ENCODE data around the gene MGMT. TPM values are rescaled to one million over a fixed set of nuclear protein-coding genes. Genes with fewer than 3 reads are reported as not detected.

The MGMT gene
- total RNA-seq, 5 donors from 2014 or later (not counting 1 experiment from before 2014, with no cell fraction given): 16.6 to 24.6 (median 21.1) TPM

DNA sequence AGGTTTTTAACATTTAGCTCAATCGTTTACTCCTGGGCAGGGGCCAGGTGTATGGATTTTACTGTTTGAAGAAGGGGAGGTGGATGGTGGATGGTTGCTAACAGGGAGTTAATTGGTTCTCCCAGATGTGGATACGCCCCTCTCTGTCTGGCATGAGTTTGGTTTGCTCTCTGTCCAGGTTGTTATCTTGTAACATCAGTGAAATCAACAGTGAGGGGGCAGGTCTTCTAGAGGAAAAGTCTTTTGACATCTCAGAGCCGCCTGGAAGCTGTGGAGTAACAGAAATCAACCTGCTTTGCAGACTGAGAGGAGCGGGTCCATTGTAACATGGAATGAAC lies 243.4 kb downstream of the MGMT start:
- POLR2A ChIA-PET: no interaction called here
- H3K4me1 ChIP-seq (ENCODE audit: control insufficient read depth in 1 of 2, extremely low read depth in 1 of 2, insufficient read depth in 2 of 2, low read length in 2 of 2): no peaks in the 10 kb centered on the region
- H3K36me3 ChIP-seq (ENCODE audit: control insufficient read depth in 2 of 2, extremely low read depth in 1 of 2, insufficient read depth in 1 of 2, low read length in 1 of 2): peaks cover 9 to 16% of the 10 kb centered on the region in 2 donors
- Mint-ChIP-seq H3K4me1 (peaks cover 0 to 5% (median under 1%) of the 10 kb centered on the region in 3 donors), H3K27ac (no peak overlapping the region), H3K36me3 (peaks cover 73% of the 10 kb centered on the region), H3K4me3 (no peak overlapping the region), H3K9me3 (no peaks in the 10 kb centered on the region), H3K27me3 (no peaks in the 10 kb centered on the region)
- H3K4me3 ChIP-seq (ENCODE audit: control insufficient read depth in 1 of 2, extremely low read depth in 1 of 2, low read length in 1 of 2): no peak overlapping the region
- H3K9me3 ChIP-seq: no peaks in the 10 kb centered on the region
- no peaks in the 10 kb centered on the region for H3K27me3 ChIP-seq (replicated peaks in 1 of 2; ENCODE audit: control insufficient read depth in 2 of 2, extremely low read depth in 1 of 2, insufficient read depth in 2 of 2, low read length in 1 of 2)
- ATAC-seq (replicated peaks in 1 of 4): no peak
- 87% methylated on average over 4 of the region's 4 CpGs for WGBS (ENCODE audit: insufficient coverage)
- no peak overlapping the region for H3K27ac ChIP-seq (ENCODE audit: low read length)
- DNase-seq: no peak
- CTCF ChIA-PET: interaction anchor here in 1 of 2 donors (0.6 kb wide), 1 partner anchor 167 kb away, joined by 5 read pairs; no protein-coding TSS in a partner anchor

DNA sequence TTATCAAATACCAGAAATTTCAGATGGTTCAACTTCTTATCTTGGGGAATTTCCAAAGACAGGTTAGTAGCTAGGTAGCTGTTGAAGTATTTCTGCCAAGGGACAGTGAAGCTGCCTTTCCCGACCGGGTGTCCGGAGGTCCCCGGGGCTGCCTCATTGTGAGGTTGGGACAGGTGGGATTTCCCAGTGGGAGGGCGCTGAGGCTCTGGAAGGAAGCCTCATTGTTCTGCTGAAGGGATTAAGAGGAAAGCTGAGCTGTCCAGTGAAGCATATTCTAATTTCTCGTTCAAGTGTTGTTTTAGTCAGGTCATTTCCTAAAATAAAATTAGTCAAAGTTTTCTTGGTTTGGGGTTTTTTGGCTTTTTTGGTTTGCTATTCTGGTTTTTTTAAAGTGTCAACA lies 244.2 kb downstream of the MGMT start:
- CTCF ChIA-PET: interaction anchor here in 1 of 2 donors (0.5 kb wide), 1 partner anchor 1453 kb away, joined by 3 read pairs; no protein-coding TSS in a partner anchor
- no peaks in the 10 kb centered on the region for H3K27me3 ChIP-seq (replicated peaks in 1 of 2; ENCODE audit: control insufficient read depth in 2 of 2, extremely low read depth in 1 of 2, insufficient read depth in 2 of 2, low read length in 1 of 2)
- no peak overlapping the region for H3K4me3 ChIP-seq (ENCODE audit: control insufficient read depth in 1 of 2, extremely low read depth in 1 of 2, low read length in 1 of 2)
- no peaks in the 10 kb centered on the region for H3K4me1 ChIP-seq (ENCODE audit: control insufficient read depth in 1 of 2, extremely low read depth in 1 of 2, insufficient read depth in 2 of 2, low read length in 2 of 2)
- peaks cover 6 to 16% of the 10 kb centered on the region in 2 donors for H3K36me3 ChIP-seq (ENCODE audit: control insufficient read depth in 2 of 2, extremely low read depth in 1 of 2, insufficient read depth in 1 of 2, low read length in 1 of 2)
- H3K36me3 Mint-ChIP-seq: peaks cover 71% of the 10 kb centered on the region
- H3K27ac ChIP-seq (ENCODE audit: low read length): no peak overlapping the region
- peaks cover 0 to 5% (median 0%) of the 10 kb centered on the region in 3 donors for H3K4me1 Mint-ChIP-seq
- no peaks in the 10 kb centered on the region for H3K27me3 Mint-ChIP-seq
- H3K4me3 Mint-ChIP-seq: no peak overlapping the region
- no peaks in the 10 kb centered on the region for H3K9me3 Mint-ChIP-seq
- DNase-seq: no peak
- no peak overlapping the region for H3K27ac Mint-ChIP-seq
- no peak for ATAC-seq (replicated peaks in 1 of 4)
- POLR2A ChIA-PET: no interaction called here
- whole genome bisulfite sequencing (ENCODE audit: insufficient coverage): 84% methylated on average over 2 of the region's 6 CpGs
- H3K9me3 ChIP-seq: no peaks in the 10 kb centered on the region

- H3K27ac Mint-ChIP-seq: no peak overlapping the region
- 90% methylated on average over 2 of the region's 8 CpGs for WGBS (ENCODE audit: insufficient coverage)
- no peak overlapping the region for H3K4me3 Mint-ChIP-seq
- Histone ChIP-seq H3K27me3 (replicated peaks in 1 of 2; ENCODE audit: control insufficient read depth in 2 of 2, extremely low read depth in 1 of 2, insufficient read depth in 2 of 2, low read length in 1 of 2) (no peaks in the 10 kb centered on the region), H3K4me3 (ENCODE audit: control insufficient read depth in 1 of 2, extremely low read depth in 1 of 2, low read length in 1 of 2) (no peak overlapping the region), H3K36me3 (ENCODE audit: control insufficient read depth in 2 of 2, extremely low read depth in 1 of 2, insufficient read depth in 1 of 2, low read length in 1 of 2) (peaks cover 6 to 16% of the 10 kb centered on the region in 2 donors), H3K9me3 (no peaks in the 10 kb centered on the region), H3K27ac (ENCODE audit: low read length) (no peak overlapping the region), H3K4me1 (ENCODE audit: control insufficient read depth in 1 of 2, extremely low read depth in 1 of 2, insufficient read depth in 2 of 2, low read length in 2 of 2) (no peaks in the 10 kb centered on the region)
- DNase-seq (no peak), ATAC-seq (replicated peaks in 1 of 4) (no peak)
- ChIA-PET CTCF (interaction anchor here in 1 of 2 donors (0.5 kb wide), 1 partner anchor 1454 kb away, joined by 3 read pairs; no protein-coding TSS in a partner anchor), POLR2A (no interaction called here)
- H3K36me3 Mint-ChIP-seq: peaks cover 71% of the 10 kb centered on the region
- no peaks in the 10 kb centered on the region for H3K9me3 Mint-ChIP-seq
- H3K27me3 Mint-ChIP-seq: no peaks in the 10 kb centered on the region
- peaks cover 0 to 5% (median 0%) of the 10 kb centered on the region in 3 donors for H3K4me1 Mint-ChIP-seq
Observed at GRCh38 chr10:129712000-129712399, 245.0 kb downstream of the MGMT start.

GRCh38 chr10:129713659-129714265 lies 246.7 kb downstream of the MGMT start:
- 94% methylated on average over 12 of the region's 14 CpGs for WGBS (ENCODE audit: insufficient coverage)

DNA sequence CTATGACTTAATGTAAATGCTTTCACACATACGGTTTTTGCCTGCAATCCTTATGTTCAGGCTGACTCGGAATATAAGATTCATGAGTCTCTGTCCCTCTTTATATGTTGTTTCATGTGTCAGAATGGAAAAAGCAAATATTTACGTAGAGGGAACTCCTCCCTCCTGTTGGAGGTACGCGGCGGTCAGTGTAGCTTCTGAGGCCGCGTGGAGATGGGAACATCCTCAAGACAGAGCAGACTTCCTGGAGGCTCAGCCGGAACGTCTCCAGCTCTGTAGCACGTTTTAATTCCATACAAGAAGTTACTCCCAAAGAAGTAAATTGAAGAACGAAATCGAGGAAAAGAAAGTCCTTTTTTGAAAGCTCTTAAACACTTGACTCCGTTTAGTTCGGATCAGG lies 248.8 kb downstream of the MGMT start:
- H3K9me3 Mint-ChIP-seq: peaks cover 8 to 12% (median 11%) of the 10 kb centered on the region in 3 donors
- WGBS (ENCODE audit: insufficient coverage): 96% methylated on average over 10 of the region's 15 CpGs
- no peaks in the 10 kb centered on the region for H3K4me1 ChIP-seq (ENCODE audit: control insufficient read depth in 1 of 2, extremely low read depth in 1 of 2, insufficient read depth in 2 of 2, low read length in 2 of 2)
- no peak overlapping the region for H3K4me3 ChIP-seq (ENCODE audit: control insufficient read depth in 1 of 2, extremely low read depth in 1 of 2, low read length in 1 of 2)
- no peaks in the 10 kb centered on the region for H3K9me3 ChIP-seq
- CTCF ChIA-PET: no interaction called here
- peaks cover 0 to 5% (median 0%) of the 10 kb centered on the region in 3 donors for H3K4me1 Mint-ChIP-seq
- no peak overlapping the region for H3K4me3 Mint-ChIP-seq
- ATAC-seq (replicated peaks in 1 of 4) (no peak), DNase-seq (no peak)
- POLR2A ChIA-PET: no interaction called here
- H3K36me3 ChIP-seq (ENCODE audit: control insufficient read depth in 2 of 2, extremely low read depth in 1 of 2, insufficient read depth in 1 of 2, low read length in 1 of 2): peaks cover 0 to 4% of the 10 kb centered on the region in 2 donors
- H3K27me3 ChIP-seq (replicated peaks in 1 of 2; ENCODE audit: control insufficient read depth in 2 of 2, extremely low read depth in 1 of 2, insufficient read depth in 2 of 2, low read length in 1 of 2): no peaks in the 10 kb centered on the region
- no peak overlapping the region for H3K27ac Mint-ChIP-seq
- peaks cover 75% of the 10 kb centered on the region for H3K36me3 Mint-ChIP-seq
- H3K27ac ChIP-seq (ENCODE audit: low read length): no peak overlapping the region
- no peaks in the 10 kb centered on the region for H3K27me3 Mint-ChIP-seq

More at GRCh38 chr10:129713659-129714265, 246.7 kb downstream of the MGMT start:
- H3K9me3 Mint-ChIP-seq: peaks cover 0 to 4% (median 0%) of the 10 kb centered on the region in 3 donors
- peaks cover 72% of the 10 kb centered on the region for H3K36me3 Mint-ChIP-seq
- Histone ChIP-seq H3K4me1 (ENCODE audit: control insufficient read depth in 1 of 2, extremely low read depth in 1 of 2, insufficient read depth in 2 of 2, low read length in 2 of 2) (no peaks in the 10 kb centered on the region), H3K4me3 (ENCODE audit: control insufficient read depth in 1 of 2, extremely low read depth in 1 of 2, low read length in 1 of 2) (no peak overlapping the region), H3K36me3 (ENCODE audit: control insufficient read depth in 2 of 2, extremely low read depth in 1 of 2, insufficient read depth in 1 of 2, low read length in 1 of 2) (peaks cover 6 to 7% of the 10 kb centered on the region in 2 donors), H3K27ac (ENCODE audit: low read length) (no peak overlapping the region), H3K9me3 (no peaks in the 10 kb centered on the region), H3K27me3 (replicated peaks in 1 of 2; ENCODE audit: control insufficient read depth in 2 of 2, extremely low read depth in 1 of 2, insufficient read depth in 2 of 2, low read length in 1 of 2) (no peaks in the 10 kb centered on the region)
- peaks cover 0 to 5% (median 0%) of the 10 kb centered on the region in 3 donors for H3K4me1 Mint-ChIP-seq
- no peak for ATAC-seq (replicated peaks in 1 of 4)
- H3K27ac Mint-ChIP-seq: no peak overlapping the region
- H3K27me3 Mint-ChIP-seq: no peaks in the 10 kb centered on the region
- DNase-seq: no peak
- CTCF ChIA-PET: no interaction called here
- H3K4me3 Mint-ChIP-seq: no peak overlapping the region
- POLR2A ChIA-PET: no interaction called here

- no peaks in the 10 kb centered on the region for H3K27me3 ChIP-seq (replicated peaks in 1 of 2; ENCODE audit: control insufficient read depth in 2 of 2, extremely low read depth in 1 of 2, insufficient read depth in 2 of 2, low read length in 1 of 2)
- DNase-seq: no peak
- H3K27ac Mint-ChIP-seq: no peak overlapping the region
- H3K36me3 Mint-ChIP-seq: peaks cover 75% of the 10 kb centered on the region
- CTCF ChIA-PET: no interaction called here
- H3K4me1 Mint-ChIP-seq: peaks cover 0 to 5% (median 0%) of the 10 kb centered on the region in 3 donors
- no peak overlapping the region for H3K4me3 ChIP-seq (ENCODE audit: control insufficient read depth in 1 of 2, extremely low read depth in 1 of 2, low read length in 1 of 2)
- no peak overlapping the region for H3K4me3 Mint-ChIP-seq
- no peaks in the 10 kb centered on the region for H3K9me3 ChIP-seq
- POLR2A ChIA-PET: interaction anchor here in 1 of 2 donors (0.6 kb wide), 1 partner anchor 65 kb away, joined by 3 read pairs; no protein-coding TSS in a partner anchor
- H3K36me3 ChIP-seq (ENCODE audit: control insufficient read depth in 2 of 2, extremely low read depth in 1 of 2, insufficient read depth in 1 of 2, low read length in 1 of 2): peaks cover 0 to 4% of the 10 kb centered on the region in 2 donors
- 91% methylated on average over 8 of the region's 12 CpGs for WGBS (ENCODE audit: insufficient coverage)
- H3K9me3 Mint-ChIP-seq: peaks cover 12 to 16% (median 14%) of the 10 kb centered on the region in 3 donors
- H3K4me1 ChIP-seq (ENCODE audit: control insufficient read depth in 1 of 2, extremely low read depth in 1 of 2, insufficient read depth in 2 of 2, low read length in 2 of 2): no peaks in the 10 kb centered on the region
- no peaks in the 10 kb centered on the region for H3K27me3 Mint-ChIP-seq
- no peak for ATAC-seq (replicated peaks in 1 of 4)
- H3K27ac ChIP-seq (ENCODE audit: low read length): no peak overlapping the region
Observed at GRCh38 chr10:129716211-129716681, 249.2 kb downstream of the MGMT start.

All from T-cell (primary cell).